Naive B cell (primary cell): Measurements from ENCODE around the gene PLA2G7. TPM values are rescaled to one million over a fixed set of nuclear protein-coding genes. Genes with fewer than 3 reads are reported as not detected.

Experiments used
- ATAC-seq, 2 donors: fragments of 150-1000 bp; cut with Tn5 transposase; 2 replicates each; pipeline ENCODE4 v1.10.0; 2021; ENCODE audit warnings: low read depth in 2 of 2, mild to moderate bottlenecking in 2 of 2, moderate library complexity in 2 of 2
- DNase-seq: peaks from one replicate; pipeline ENCODE4 v3.0.0; 2022
- H3K27ac Mint-ChIP-seq, 6 donors: one replicate each; pipeline ENCODE4 v1.8.0; 2020 to 2022; ENCODE audit warnings: mild to moderate bottlenecking in 6 of 6, mixed read lengths in 6 of 6, moderate library complexity in 5 of 6, inconsistent platforms in 2 of 6
- H3K27me3 Mint-ChIP-seq, 3 donors: one replicate each; pipeline ENCODE4 v1.8.0; 2021 to 2022; ENCODE audit warnings: mixed read lengths in 3 of 3, mild to moderate bottlenecking in 1 of 3
- H3K36me3 Mint-ChIP-seq, 2 donors: one replicate each; pipeline ENCODE4 v1.8.0; 2020 to 2022; ENCODE audit warnings: mixed read lengths in 2 of 2, inconsistent platforms in 1 of 2, mild to moderate bottlenecking in 1 of 2
- H3K4me1 Mint-ChIP-seq, 3 donors: one replicate each; pipeline ENCODE4 v1.8.0; 2020 to 2022; ENCODE audit warnings: mixed read lengths in 3 of 3, inconsistent platforms in 1 of 3, mild to moderate bottlenecking in 1 of 3, moderate library complexity in 1 of 3
- H3K4me3 Mint-ChIP-seq, 8 donors: one replicate each; pipeline ENCODE4 v1.8.0; 2020 to 2022; ENCODE audit warnings: mild to moderate bottlenecking in 8 of 8, mixed read lengths in 8 of 8, moderate library complexity in 8 of 8, inconsistent platforms in 2 of 8
- H3K9me3 Mint-ChIP-seq, 7 donors: one replicate each; pipeline ENCODE4 v1.8.0; 2020 to 2022; ENCODE audit warnings: mixed read lengths in 7 of 7, mild to moderate bottlenecking in 5 of 7, inconsistent platforms in 2 of 7, moderate library complexity in 1 of 7
- polyA plus RNA-seq, 6 donors: library from polyadenylated mRNA; unstranded; fragments of 300-500 nt; fragmentation: Illumina TruSeq; gene quantifications; one replicate each; pipeline ENCODE4 v1.2.3, GENCODE V29; 2021; ENCODE audit warnings: low read depth in 6 of 6

The PLA2G7 gene
- polyA plus RNA-seq, 6 donors from 2014 or later = 0.14 to 0.86 (median 0.27) TPM; not detected in 3

DNA sequence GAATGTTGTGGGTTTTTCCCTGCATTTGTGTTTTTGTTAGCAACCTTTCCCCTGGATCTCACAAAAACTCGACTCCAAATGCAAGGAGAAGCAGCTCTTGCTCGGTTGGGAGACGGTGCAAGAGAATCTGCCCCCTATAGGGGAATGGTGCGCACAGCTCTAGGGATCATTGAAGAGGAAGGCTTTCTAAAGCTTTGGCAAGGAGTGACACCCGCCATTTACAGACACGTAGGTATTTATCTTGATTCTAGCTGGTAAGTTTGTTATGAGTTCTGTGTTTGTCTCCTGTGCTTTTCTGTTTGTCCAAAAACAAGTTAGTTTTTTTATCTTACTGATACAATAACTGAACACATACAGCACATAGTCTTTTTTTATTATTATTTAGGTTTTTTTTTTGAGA is 79.4 kb downstream of the PLA2G7 start:
- H3K4me1 Mint-ChIP-seq = peaks cover 10 to 13% (median 12%) of the 10 kb centered on the region in 3 donors
- DNase-seq (no peak), ATAC-seq (no peak)
- no peaks in the 10 kb centered on the region for H3K9me3 Mint-ChIP-seq
- H3K27ac Mint-ChIP-seq = peak overlapping the region in 1 of 6 donors; percentile 36
- peaks cover 15 to 39% (median 34%) of the 10 kb centered on the region in 3 donors for H3K27me3 Mint-ChIP-seq
- H3K36me3 Mint-ChIP-seq = no peaks in the 10 kb centered on the region
- H3K4me3 Mint-ChIP-seq = no peak overlapping the region

Other genes starting within 250 kb of the PLA2G7 start
- under 1 TPM in 1 of 6 donors, not detected in 5; 0.20 TPM for gene RCAN2, start 243.9 kb downstream of the PLA2G7 start, polyA plus RNA-seq
- gene CYP39A1, start 82.6 kb downstream of the PLA2G7 start, polyA plus RNA-seq = not detected
- not detected for gene SLC25A27, start 82.4 kb downstream of the PLA2G7 start, polyA plus RNA-seq
- gene TDRD6, start 47.5 kb downstream of the PLA2G7 start, polyA plus RNA-seq = not detected
- not detected for gene ANKRD66, start 11.6 kb upstream of the PLA2G7 start, polyA plus RNA-seq
- gene MEP1A, start 58.0 kb upstream of the PLA2G7 start, polyA plus RNA-seq = not detected
- not detected for gene ADGRF5, start 186.6 kb upstream of the PLA2G7 start, polyA plus RNA-seq